DMS53 treated with DMSO at 0.1 percent for 48 hours (cell line): ENCODE data around the gene EXOC3.
A peak's percentile ranks its signal among the peaks of the same experiment; 100 is the strongest.
"Not testable (repeated sequence)": the region's sequence is repeated elsewhere in the genome, so short reads cannot be mapped to it uniquely, and the experiment has no call there.

ENCODE experiments used
- DNase-seq: peaks from one replicate; lab custom pipeline; 2025; ENCODE audit not compliant: unreplicated experiment; lab: John Stamatoyannopoulos, UW

The EXOC3 gene

DNA sequence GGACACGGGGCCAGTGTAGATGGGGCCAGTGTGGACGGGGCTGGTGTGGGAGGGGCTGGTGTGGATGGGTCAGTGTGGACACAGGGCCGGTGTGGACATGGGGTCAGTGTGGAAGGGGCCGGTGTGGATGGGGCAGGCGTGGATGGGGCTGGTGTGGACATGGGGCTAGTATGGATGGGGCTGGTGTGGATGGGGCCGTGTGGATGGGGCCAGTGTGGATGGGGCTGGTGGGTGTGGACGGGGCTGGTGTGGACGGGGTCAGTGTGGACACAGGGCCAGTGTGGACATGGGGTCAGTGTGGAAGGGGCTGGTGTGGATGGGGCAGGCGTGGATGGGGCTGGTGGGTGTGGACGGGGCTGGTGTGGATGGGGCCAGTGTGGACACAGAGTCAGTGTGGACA, 57.5 kb downstream of the EXOC3 start:
- no peak for DNase-seq

DNA sequence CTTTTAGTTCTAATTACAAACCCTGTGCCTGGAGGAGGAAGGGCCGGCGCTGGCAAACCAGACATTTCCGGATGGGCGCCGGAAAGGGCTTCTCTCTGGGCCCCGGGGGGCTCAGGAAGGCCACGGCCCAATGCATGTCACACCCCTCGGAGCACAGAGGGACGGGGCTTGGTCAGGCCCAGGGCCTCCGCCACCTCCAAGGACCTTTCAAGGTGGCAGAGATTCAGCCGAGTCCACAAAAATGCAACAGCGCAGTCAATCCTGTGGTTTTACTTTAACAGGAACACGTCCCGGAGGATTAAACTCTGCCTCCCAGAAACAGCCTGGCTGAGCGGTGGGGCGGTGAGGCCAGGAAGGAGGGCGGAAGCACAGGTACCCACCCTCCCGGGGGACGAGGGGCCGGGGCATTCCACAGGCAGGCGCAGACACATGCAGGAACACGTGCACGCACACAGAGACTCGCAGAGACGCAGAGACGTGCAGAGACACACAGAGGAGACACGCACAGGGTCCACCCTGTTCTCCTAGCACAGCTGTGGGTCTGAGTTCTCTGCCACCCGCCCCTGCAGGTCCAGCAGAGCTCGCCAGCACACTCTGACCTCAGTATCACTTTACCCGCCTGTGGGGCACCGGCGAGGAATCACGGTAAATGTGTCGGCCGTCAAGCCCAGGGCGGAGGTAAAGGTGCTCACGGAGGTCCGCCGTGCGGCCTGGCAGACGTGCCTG, 58.3 kb downstream of the EXOC3 start:
- DNase-seq: no peak

DNA sequence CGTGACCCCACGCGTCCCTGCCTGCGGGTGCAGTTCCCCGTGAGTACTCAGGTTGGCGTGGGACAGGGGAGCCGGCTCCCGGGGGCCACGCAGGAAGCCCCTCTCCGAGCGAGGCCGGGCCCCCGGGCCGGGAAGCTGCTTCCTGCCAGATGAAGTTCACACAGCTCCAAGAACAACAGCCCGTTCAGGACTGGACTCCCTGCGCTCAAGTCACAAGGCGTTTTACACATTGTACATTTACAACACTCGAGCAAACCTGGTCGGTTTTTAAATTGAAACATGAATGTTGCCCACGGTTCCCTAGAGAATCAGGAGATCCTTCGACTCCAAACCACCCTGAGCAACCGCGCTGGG, 58.8 kb downstream of the EXOC3 start:
- DNase-seq: no peak

DNA sequence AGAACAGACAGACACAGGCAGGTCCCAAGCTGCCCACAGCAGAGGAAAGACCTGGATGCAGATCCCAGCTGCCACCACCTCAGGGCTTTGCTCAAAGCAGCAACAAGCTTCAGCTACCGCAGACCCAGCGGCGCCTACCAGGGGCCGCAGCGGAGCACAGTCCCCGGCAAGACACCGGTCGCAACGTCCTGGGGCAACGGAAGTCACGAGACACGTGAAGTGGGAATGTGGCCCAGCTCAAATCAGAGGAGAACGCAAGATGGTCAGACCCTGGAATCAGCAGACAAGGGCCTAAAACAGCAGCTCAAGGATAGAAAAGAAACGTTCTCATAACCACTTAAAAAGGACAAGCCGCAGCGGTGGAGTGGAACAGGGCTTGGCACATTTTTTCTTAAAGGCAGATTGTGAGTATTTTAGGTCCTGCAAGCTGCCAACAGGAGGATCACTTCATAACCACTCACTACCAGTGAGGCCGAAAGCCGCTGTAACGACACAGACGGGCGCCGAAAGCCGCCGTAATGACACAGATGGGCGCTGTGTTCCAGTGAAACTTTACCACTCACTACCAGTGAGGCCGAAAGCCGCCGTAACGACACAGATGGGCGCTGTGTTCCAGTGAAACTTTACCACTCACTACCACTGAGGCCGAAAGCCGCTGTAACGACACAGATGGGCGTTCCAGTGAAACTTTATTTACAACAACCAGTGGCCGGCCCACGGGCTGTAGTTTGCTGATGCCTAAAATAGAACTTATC, 59.5 kb downstream of the EXOC3 start:
- DNase-seq: no peak

DNA sequence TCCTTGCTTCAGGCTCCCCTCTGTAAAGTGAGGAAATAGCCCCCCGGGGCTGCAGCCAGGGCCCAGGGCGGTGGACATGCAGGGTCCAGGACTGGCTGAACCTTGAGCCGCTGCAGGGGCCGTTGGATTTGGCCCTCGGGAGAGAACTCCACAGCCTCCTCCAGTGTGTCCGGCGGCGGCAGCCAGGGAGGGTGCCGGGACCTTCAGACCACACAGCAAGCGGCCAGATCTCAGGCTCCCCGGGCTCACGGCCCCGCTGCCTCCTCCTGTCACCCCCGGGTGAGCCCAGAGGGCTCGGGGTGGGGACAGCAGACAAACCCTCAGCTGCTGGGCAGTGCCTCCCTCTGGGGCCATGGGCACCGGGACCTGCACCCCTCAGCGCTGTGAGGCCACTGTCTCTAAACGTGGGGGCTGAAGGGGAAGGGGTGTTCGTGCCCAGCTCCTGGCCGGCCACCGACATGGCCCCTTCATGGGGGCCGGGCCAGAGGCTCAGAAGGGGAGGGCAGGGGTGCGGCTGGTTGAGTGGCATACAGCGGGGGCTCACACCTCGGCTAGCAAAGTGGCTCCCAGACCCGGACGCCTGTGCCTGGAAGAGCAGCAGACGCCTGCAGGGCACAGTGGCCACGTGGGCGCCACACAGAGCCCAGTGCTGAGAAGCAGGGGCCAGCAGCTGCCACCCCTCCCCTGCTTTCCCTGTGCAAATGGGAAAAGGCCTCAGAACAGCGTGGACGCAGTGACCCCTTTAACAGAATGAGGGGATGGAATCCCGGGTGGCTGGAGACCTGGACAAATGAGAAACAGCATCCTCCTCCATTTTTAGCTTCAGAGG, 61.6 kb downstream of the EXOC3 start:
- DNase-seq: no peak

DNA sequence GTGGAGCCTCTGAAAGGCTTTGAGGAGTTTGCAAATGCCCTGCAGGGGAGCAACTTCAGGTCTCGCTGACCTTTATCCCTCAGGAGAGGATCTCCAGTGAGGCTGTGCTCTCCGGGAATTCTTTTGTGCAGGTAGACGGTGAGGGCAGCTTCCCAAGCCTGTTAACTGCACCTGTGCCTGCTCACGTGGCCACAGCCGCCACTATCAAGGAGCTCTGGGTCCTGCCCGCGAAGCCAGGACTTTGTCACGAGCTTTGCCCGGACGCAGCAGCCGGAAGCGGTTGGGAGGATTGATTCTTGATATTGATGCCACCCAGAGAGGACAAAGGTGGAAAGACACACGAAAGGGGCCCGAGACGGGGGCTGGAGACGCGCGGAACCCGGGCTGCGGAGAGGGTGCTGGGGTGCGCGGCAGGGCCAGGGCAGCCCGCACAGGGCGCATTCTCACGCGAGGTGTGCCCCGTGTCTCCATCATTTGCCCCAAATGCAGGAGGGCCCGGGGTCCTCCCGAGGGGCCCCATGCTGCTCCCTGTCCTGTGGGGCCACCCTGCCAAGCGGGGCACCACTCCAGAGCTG, 63.1 kb downstream of the EXOC3 start:
- peak; percentile 73 for DNase-seq

DNA sequence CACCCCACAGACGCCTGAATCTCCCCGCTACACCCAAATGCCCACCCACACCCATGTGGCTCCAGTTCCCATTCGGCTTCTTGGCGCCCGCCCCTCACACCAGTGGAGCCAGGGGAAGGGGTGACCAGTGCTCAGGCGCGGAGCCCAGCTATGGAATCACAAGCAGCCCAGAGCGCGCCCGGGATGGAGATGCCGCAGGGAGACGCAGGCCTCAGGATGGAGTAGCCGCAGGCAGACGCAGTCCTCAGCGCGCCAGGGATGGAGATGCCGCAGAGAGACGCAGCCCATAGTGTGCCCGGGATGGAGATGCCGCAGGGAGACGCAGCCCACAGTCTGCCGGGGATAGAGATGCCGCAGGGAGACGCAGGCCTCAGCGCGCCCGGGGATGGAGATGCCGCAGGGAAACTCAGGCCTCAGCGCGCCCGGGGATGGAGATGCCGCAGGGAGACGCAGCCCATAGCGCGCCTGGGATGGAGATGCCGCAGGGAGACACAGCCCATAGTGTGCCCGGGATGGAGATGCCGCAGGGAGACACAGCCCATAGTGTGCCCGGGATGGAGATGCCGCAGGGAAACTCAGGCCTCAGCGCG, 65.1 kb downstream of the EXOC3 start:
- DNase-seq: not testable (repeated sequence)

DNA sequence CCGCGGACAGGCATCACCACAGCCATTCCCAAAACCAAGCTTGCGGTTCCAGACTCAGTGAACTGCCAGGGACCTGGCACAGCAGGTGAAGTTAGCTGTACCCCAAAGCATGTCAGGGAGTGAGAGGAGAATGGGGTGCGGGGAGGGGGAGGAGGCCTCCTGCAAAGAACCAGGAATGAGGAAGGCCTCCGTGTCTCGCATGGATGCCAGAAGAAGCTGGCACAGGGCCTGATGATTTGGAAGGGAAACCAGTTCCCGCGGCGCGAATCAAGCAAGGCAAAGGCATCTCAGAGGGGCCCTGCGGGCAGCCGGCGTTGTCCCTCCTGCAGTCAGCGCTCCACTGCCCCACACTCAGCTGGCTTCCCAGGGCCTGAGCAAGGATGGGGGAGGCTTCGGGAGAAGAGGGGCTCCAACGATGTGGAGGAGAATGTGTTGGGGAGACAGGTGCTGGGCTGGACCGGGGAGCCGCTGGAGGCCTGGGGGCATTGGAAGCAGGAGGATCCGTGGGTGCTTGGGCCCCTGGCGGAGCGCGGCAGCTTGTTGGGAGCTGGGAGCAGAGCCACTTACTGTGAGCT, 66.7 kb downstream of the EXOC3 start:
- no peak for DNase-seq

DNA sequence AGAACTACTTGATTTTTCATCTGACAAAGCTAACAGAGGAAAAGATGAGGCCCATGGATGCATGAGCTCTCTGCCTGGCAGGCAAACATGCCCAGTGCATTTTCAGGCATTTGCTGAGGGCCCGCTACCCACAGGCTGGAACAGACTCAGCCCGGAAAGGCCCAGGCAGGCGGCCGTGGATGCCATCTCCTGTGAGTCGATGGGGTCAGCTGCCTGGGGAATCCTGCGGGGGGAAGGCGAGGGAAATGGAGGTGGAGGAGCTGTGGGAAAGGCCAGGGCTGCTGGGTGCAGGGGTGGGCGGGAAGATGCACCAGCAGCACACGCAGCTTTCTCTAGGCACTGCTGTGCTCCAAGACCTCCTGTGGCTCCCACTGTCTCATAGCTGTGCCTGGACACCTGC, 67.5 kb downstream of the EXOC3 start:
- DNase-seq: no peak

DNA sequence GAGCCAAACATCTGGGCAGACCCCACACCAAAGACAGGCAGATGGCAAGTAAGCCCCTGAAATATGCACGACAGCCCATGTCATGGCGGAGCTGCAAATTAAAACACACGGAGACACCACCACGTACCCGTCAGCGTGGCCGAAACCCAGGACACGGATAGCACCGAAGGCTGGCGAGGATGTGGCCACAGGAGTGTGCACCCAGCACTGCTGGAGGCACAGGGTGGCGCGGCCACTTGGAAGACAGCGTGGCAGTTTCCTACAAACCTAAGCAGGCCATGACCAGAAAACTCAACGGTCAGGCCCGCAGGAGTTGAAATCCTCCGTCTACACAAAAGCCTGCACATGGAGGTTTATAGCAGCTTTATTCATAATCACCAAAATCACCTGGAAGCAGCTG, 68.5 kb downstream of the EXOC3 start:
- no peak for DNase-seq

DNA sequence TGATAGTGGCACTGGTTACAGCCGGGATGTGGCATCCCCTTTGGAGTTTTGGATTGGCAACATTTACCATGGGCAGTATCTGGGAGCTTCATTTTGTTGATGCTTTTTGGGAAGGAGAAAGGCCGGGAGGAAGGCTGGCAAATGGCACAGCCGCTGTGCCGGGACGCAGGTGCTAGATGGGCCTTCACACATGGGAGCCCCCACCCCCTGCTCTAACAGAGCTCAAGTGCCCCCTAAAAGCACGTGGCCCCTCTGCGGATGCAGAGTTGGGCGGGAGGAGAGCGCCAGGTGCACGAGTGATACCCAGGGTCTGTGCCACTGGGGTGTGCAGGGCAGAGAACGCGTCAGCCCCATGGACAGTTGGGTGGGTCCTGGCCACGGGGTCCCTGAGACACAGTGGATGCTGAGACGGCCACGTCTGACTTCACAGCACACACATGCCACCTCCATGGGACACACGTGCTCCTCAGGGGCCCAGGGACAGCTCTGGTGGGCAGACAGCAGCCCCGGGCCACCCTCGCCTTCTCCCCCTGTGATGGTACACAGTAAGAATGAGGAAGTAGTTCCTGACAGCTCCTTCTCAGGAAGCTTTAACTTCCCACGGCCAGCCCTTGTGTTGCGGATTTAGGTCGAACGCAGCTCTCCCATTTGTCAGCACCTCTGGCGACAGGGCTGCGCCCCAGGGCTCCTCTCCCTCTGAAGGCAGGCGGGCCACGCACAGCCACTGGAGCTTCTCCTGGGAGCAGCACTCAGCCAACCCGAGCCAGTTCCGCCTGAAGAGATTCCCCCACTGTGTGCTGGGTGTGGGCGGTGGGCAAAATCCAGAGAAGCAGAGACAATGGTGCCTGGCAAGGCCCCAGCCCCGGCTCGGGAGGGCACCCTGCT, 70.5 kb downstream of the EXOC3 start:
- DNase-seq: no peak

DNA sequence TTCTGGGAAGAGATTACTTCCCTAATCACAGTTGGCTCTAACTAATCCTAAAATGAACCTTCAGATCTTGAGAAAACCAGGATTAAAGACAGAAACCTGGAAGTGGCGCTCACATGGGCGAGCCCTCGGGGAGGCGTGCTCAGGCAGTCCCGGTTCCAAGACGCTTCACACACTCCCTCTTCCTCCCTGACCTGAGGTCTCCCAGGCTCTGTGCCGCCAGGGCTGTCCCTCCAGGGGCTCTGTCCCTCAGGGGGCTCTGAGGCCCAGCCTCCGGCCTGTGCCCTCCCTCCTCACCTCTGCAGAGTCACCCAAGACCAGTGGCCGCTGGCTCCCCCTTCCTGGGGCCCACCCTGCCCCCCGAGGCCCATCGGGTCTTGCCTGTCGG, 71.1 kb downstream of the EXOC3 start:
- no peak for DNase-seq

DNA sequence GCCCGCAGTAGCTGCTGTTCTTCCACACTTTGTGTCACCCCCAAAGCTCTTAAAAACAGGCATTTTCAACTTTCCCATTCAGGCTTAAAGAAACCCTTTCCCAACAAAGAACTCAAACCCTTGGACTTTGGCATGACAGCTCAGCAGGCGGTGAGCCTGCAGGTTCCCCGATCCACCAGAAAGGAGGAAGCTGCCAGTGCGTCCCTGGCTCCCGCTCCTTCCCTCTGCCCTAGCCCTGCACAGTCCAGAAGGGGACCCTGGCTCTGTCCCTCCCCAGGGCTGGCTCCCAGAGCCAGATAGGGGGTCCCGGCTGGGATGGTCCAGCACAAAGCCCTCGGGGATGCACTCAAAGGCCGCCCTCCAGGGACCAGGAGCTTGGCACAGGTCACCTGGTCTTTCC, 71.7 kb downstream of the EXOC3 start:
- DNase-seq: no peak

DNA sequence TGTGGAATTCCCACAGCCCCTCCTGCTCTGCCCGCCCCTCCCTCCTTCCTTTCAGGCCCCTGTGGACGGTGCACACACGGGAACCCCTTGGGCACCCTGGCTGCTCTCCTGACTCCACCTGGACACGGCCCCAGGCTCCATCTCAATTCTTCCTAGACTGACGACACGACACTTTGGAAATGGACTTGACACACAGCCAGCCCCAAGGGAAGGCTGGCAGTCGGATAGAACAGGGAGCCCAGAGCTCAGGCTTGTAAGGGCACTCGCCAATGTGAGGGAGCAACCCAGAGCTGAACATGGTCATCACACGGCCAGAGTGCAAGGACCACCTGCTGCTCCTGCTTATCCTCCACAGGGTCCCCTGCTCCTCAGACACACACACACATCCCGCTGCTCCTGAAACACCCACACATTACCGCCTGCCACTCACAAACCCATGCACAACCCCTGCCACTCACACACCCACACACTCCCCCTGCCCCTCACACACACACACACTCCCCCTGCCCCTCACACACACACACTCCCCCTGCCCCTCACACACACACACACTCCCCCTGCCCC, 72.4 kb downstream of the EXOC3 start:
- no peak for DNase-seq

DNA sequence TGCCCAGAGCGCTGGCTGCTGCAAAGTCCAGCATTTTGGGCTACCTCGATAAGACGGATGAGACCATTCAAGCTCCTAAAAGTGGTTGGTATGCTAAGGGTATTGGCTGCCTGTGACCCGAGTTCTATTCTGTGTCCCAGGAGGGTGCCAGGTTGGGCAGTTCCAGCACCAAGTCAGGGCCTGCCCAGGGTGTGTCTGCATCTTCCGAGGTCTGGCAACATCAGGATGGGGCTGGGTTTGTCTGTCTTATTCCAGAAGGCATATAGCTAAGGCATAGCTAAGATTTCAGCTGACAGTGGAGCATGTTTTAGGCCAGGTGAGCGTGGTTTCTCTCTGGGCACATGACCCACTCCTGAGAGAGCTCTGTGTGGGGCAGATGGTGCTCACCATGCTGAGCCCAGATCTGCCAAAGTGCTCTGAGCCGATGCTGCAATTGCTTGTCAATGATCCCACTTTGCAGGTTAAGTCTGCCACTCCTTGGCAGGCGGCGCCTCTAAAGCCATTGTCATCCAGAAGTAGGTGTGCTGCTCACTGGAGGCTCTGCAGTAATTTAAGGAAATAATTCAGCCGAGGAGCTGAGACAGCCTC, 73.5 kb downstream of the EXOC3 start:
- DNase-seq: no peak
